Right lobe of liver (tissue), 4 donors: ENCODE measurements around the gene FTO.
"Not testable (repeated sequence)": the region's sequence is repeated elsewhere in the genome, so short reads cannot be mapped to it uniquely, and the experiment has no call there.

ENCODE experiments used
- POLR2A ChIP-seq: fragments of 450-650 bp; IDR thresholded peaks from one replicate; pipeline ENCODE4 v1.6.1; 2017; ENCODE audit warnings: antibody characterized with exemption, mild to moderate bottlenecking
- TF ChIP-seq, protein P1 (sequence below), 4 donors: fragments of 200-600 bp in 3 of 4; fragments of 450-650 bp in 1 of 4; IDR thresholded peaks; one replicate each; pipeline versions ENCODE4 v1.5.1 to v1.8.0; 2016 to 2022; ENCODE audit warnings: antibody characterized with exemption in 4 of 4, mild to moderate bottlenecking in 2 of 4
- donor health status: DM: no; HTN: no; CAD: no.
- donor health status: DM: no; HTN: no; CAD: no.
- donor health status: DM: no; HTN: yes; CAD: no.

DNA sequence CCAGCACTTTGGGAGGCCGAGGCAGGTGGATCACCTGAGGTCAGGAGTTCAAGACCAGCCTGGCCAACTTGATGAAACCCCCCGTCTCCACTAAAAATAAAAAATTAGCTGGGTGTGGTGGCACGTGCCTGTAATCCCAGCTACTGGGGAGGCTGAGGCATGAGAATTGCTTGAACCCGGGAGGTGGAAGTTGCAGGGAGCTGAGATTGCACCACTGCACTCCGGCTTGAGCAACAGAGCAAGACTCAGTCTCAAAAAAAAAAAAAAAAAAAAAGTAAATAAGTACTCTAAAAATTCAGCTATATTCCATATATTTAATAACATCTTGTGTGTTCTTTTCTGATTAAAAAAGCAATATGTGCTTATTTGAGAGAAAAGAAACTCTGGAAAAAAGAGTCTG, 142.6 kb downstream of the FTO start:
- TF ChIP-seq, protein P1, sequence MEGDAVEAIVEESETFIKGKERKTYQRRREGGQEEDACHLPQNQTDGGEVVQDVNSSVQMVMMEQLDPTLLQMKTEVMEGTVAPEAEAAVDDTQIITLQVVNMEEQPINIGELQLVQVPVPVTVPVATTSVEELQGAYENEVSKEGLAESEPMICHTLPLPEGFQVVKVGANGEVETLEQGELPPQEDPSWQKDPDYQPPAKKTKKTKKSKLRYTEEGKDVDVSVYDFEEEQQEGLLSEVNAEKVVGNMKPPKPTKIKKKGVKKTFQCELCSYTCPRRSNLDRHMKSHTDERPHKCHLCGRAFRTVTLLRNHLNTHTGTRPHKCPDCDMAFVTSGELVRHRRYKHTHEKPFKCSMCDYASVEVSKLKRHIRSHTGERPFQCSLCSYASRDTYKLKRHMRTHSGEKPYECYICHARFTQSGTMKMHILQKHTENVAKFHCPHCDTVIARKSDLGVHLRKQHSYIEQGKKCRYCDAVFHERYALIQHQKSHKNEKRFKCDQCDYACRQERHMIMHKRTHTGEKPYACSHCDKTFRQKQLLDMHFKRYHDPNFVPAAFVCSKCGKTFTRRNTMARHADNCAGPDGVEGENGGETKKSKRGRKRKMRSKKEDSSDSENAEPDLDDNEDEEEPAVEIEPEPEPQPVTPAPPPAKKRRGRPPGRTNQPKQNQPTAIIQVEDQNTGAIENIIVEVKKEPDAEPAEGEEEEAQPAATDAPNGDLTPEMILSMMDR (IDR thresholded peaks at IDR 0.05) = not testable (repeated sequence)
- TF ChIP-seq POLR2A = not testable (repeated sequence)
